OCI-LY7 (cell line): Measurements from ENCODE around the gene KHDRBS2. TPM values are rescaled to one million over a fixed set of nuclear protein-coding genes. Genes with fewer than 3 reads are reported as not detected.

Experiments
- BruUV-seq: library from RNA; stranded (reverse); fragments of 400-500 nt; replicated peaks from 2 replicates; lab custom pipeline; 2021; lab: Mats Ljungman, UMichigan
- CTCF ChIA-PET: fragments of 300-600 bp; sonication (Branson Sonifier 250); formaldehyde crosslinking; loops from one replicate; lab custom pipeline; 2022; ENCODE audit warnings: antibody characterized with exemption; ENCODE audit not compliant: unreplicated experiment; lab: Charles Lee
- POLR2A ChIA-PET: fragments of 300-600 bp; sonication (Branson Sonifier 250); formaldehyde crosslinking; loops from one replicate; lab custom pipeline; 2022; ENCODE audit warnings: antibody characterized with exemption; lab: Charles Lee
- DNase-seq: peaks from one replicate; pipeline ENCODE4 v3.0.0-alpha.2; 2015; ENCODE audit warnings: low spot score
- H2AFZ ChIP-seq: fragments of 200-600 bp; sonication (generic), shearing (Covaris generic); 2 replicates; pipeline ENCODE4 v1.6.1; 2014; ENCODE audit warnings: mild to moderate bottlenecking, antibody characterized with exemption, low read length, moderate library complexity
- H3K27ac ChIP-seq: fragments of 200-600 bp; sonication (generic); 2 replicates; pipeline ENCODE4 v1.5.1; 2014; ENCODE audit warnings: mixed run types, low read depth, mild to moderate bottlenecking, moderate library complexity, low read length, inconsistent platforms; ENCODE audit not compliant: poor library complexity, severe bottlenecking
- H3K36me3 ChIP-seq: fragments of 200-600 bp; sonication (generic); 2 replicates; pipeline ENCODE4 v1.6.1; 2014; ENCODE audit warnings: mild to moderate bottlenecking, antibody characterized with exemption, low read length, moderate library complexity, mixed read lengths; ENCODE audit not compliant: insufficient read depth
- H3K4me1 ChIP-seq: fragments of 200-600 bp; sonication (generic); 2 replicates; pipeline ENCODE4 v1.5.1; 2014; ENCODE audit warnings: mild to moderate bottlenecking, low read length; ENCODE audit not compliant: insufficient read depth, poor library complexity, severe bottlenecking
- H3K4me2 ChIP-seq: fragments of 200-600 bp; sonication (generic); 2 replicates; pipeline ENCODE4 v1.6.1; 2014; ENCODE audit warnings: mild to moderate bottlenecking, low read length
- H3K4me3 ChIP-seq: fragments of 200-600 bp; sonication (generic); 2 replicates; pipeline ENCODE4 v1.5.1; 2014; ENCODE audit warnings: mild to moderate bottlenecking, low read depth, low read length; ENCODE audit not compliant: poor library complexity, severe bottlenecking
- H3K79me2 ChIP-seq: fragments of 200-600 bp; sonication (generic); 2 replicates; pipeline ENCODE4 v1.6.1; 2016; ENCODE audit warnings: low read depth, mild to moderate bottlenecking, low read length, moderate library complexity, mixed read lengths; ENCODE audit not compliant: insufficient read depth
- H3K9me2 ChIP-seq: fragments of 200-600 bp; sonication (generic); 2 replicates; pipeline ENCODE4 v1.6.1; 2016; ENCODE audit warnings: mild to moderate bottlenecking, low read length, mixed read lengths; ENCODE audit not compliant: insufficient read depth
- H3K9me3 ChIP-seq: fragments of 200-600 bp; sonication (generic); 2 replicates; pipeline ENCODE4 v1.6.1; 2014; ENCODE audit warnings: mild to moderate bottlenecking, mixed run types, low read length, mixed read lengths
- H4K20me1 ChIP-seq: fragments of 200-600 bp; sonication (generic); 2 replicates; pipeline ENCODE4 v1.6.1; 2014; ENCODE audit warnings: mild to moderate bottlenecking, antibody characterized with exemption, low read length, moderate library complexity, mixed read lengths; ENCODE audit not compliant: insufficient read depth
- EZH2phosphoT487 ChIP-seq: fragments of 200-600 bp; sonication (generic); IDR thresholded peaks from 2 replicates; pipeline ENCODE4 v1.6.1; 2018; ENCODE audit warnings: low read depth, borderline replicate concordance, mild to moderate bottlenecking, mixed run types, antibody characterized with exemption, low read length, moderate library complexity, mixed read lengths
- intact Hi-C: fragments of 100-400 bp; cut with micrococcal nuclease; formaldehyde crosslinking; loops from one replicate; pipeline ENCODE4 v1.10.0; 2022; ENCODE audit not compliant: unreplicated experiment
- total RNA-seq, 2 experiments: library from RNA; depleted of rRNA in 1 of 2; stranded (reverse); fragments of >200 nt in 1 of 2; shearing (Covaris generic) in 1 of 2; gene quantifications; 2 replicates each; pipeline ENCODE4 v1.2.3, GENCODE V29; 2014 to 2022
- TF ChIP-seq, protein P1 (sequence below): fragments of 200-600 bp; sonication (generic); conservative IDR thresholded peaks from 2 replicates; pipeline ENCODE4 v1.5.1; 2014; ENCODE audit warnings: mild to moderate bottlenecking, antibody characterized with exemption, low read length, moderate library complexity, mixed read lengths

Gene KHDRBS2
- total RNA-seq, 2 experiments from 2014 or later: 1.7 to 7.6 TPM

DNA sequence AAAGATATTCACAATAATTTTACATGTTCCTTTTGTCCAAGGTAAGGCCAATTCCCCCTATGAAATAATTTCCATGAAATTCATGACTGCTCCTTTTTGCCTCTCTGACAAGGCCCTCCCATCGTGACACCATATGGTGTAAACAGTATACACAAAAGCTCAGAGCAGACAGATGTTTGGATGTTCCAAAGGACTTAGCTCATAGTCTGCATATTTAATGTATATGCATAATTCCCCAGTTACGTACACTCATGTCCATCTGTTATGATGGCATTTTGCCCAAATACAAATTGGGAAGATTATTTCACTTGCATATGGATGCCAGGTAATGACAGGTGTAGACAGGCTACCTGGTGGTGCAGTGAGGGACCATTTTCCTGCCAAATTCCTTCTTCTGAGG, 376.5 kb downstream of the KHDRBS2 start:
- H3K9me3 ChIP-seq: no peaks in the 10 kb centered on the region
- TF ChIP-seq, protein P1, sequence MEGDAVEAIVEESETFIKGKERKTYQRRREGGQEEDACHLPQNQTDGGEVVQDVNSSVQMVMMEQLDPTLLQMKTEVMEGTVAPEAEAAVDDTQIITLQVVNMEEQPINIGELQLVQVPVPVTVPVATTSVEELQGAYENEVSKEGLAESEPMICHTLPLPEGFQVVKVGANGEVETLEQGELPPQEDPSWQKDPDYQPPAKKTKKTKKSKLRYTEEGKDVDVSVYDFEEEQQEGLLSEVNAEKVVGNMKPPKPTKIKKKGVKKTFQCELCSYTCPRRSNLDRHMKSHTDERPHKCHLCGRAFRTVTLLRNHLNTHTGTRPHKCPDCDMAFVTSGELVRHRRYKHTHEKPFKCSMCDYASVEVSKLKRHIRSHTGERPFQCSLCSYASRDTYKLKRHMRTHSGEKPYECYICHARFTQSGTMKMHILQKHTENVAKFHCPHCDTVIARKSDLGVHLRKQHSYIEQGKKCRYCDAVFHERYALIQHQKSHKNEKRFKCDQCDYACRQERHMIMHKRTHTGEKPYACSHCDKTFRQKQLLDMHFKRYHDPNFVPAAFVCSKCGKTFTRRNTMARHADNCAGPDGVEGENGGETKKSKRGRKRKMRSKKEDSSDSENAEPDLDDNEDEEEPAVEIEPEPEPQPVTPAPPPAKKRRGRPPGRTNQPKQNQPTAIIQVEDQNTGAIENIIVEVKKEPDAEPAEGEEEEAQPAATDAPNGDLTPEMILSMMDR: no peak
- TF ChIP-seq EZH2phosphoT487: no peak
- CTCF ChIA-PET: no interaction called here
- no peaks in the 10 kb centered on the region for H3K9me2 ChIP-seq
- H2AFZ ChIP-seq: no peak overlapping the region
- H3K4me2 ChIP-seq: no peak overlapping the region
- no peaks in the 10 kb centered on the region for H4K20me1 ChIP-seq
- H3K36me3 ChIP-seq: no peaks in the 10 kb centered on the region
- DNase-seq: no peak
- BruUV-seq: no TSS peak
- no peaks in the 10 kb centered on the region for H3K4me1 ChIP-seq
- H3K79me2 ChIP-seq: no peaks in the 10 kb centered on the region
- POLR2A ChIA-PET: interaction anchor here (0.6 to 0.7 kb wide), 2 partner anchors 11 to 132 kb away, joined by 3 read pairs; no protein-coding TSS in a partner anchor
- H3K4me3 ChIP-seq: no peak overlapping the region
- intact Hi-C loops: no loop called here
- H3K27ac ChIP-seq: no peak overlapping the region

DNA sequence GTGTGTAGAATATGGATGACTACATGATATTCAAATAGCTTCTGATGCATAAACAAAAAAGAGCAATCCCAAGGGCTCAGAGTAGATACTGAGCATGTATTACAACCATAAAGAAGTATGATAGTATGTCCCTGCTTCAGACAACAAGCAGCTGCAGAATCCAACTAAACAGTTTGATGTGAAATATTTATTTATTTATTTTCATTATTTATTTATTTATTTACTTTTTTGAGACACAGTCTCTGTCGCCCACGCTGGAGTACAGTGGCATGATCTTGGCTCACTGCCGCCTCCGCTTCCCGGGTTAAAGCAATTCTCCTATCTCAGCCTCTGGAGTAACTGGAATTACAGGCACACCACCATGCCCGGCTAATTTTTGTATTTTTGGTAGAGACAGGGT, 384.3 kb downstream of the KHDRBS2 start:
- Histone ChIP-seq H4K20me1 (no peaks in the 10 kb centered on the region), H3K4me1 (no peaks in the 10 kb centered on the region), H3K9me2 (no peaks in the 10 kb centered on the region), H3K4me3 (no peak overlapping the region), H2AFZ (no peak overlapping the region), H3K79me2 (no peaks in the 10 kb centered on the region), H3K27ac (no peak overlapping the region), H3K4me2 (no peak overlapping the region), H3K36me3 (no peaks in the 10 kb centered on the region), H3K9me3 (no peaks in the 10 kb centered on the region)
- intact Hi-C loops: no loop called here
- TF ChIP-seq, protein P1: no peak
- no peak for TF ChIP-seq EZH2phosphoT487
- POLR2A ChIA-PET: interaction anchor here (1.2 kb wide), 1 partner anchor 9 kb away, joined by 3 read pairs; no protein-coding TSS in a partner anchor
- BruUV-seq: no TSS peak
- CTCF ChIA-PET: no interaction called here
- DNase-seq: no peak

DNA sequence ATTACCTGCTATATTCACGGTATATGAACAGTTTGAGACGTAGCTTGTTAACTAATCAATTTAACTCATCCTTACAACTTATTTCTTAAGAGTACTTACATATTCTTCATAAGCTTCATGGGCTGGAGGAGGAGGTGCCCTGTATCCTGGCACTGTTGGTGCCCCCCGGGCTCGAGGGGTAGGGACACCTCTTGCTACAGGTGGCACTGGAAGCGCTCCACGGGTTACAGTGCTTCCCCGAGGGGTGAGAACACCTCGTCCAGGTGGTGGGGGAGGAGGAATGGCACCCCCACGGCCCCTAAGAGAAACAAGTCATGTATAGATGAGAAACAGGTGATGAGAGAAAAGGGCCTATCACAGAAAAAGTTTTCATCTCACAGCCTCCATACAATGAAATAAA, 391.5 kb downstream of the KHDRBS2 start:
- Histone ChIP-seq H3K9me2 (no peaks in the 10 kb centered on the region), H3K79me2 (no peaks in the 10 kb centered on the region), H3K36me3 (no peaks in the 10 kb centered on the region), H3K27ac (no peak overlapping the region), H4K20me1 (no peaks in the 10 kb centered on the region), H3K4me2 (no peak overlapping the region), H3K4me3 (no peak overlapping the region), H2AFZ (no peak overlapping the region), H3K9me3 (no peaks in the 10 kb centered on the region), H3K4me1 (no peaks in the 10 kb centered on the region)
- CTCF ChIA-PET: no interaction called here
- POLR2A ChIA-PET: no interaction called here
- no peak for TF ChIP-seq EZH2phosphoT487
- TF ChIP-seq, protein P1: no peak
- intact Hi-C loops: no loop called here
- BruUV-seq: no TSS peak
- DNase-seq: no peak
